AG10803 (cell line): Measurements from ENCODE around the gene EVI5.
"Not testable (repeated sequence)": the region's sequence is repeated elsewhere in the genome, so short reads cannot be mapped to it uniquely, and the experiment has no call there.

Experiments used
- DNase-seq: peaks from one replicate; pipeline ENCODE4 v3.0.0; 2010; ENCODE audit warnings: low read depth
- H3K4me3 ChIP-seq: 2 replicates; pipeline ENCODE4 v1.5.1; 2011; ENCODE audit warnings: mild to moderate bottlenecking, low read length, control low read depth
- TF ChIP-seq, protein P1 (sequence below): conservative IDR thresholded peaks from 2 replicates; pipeline ENCODE4 v1.5.1; 2011; ENCODE audit warnings: mild to moderate bottlenecking, low read length, control low read depth, inconsistent platforms

EVI5 gene

DNA sequence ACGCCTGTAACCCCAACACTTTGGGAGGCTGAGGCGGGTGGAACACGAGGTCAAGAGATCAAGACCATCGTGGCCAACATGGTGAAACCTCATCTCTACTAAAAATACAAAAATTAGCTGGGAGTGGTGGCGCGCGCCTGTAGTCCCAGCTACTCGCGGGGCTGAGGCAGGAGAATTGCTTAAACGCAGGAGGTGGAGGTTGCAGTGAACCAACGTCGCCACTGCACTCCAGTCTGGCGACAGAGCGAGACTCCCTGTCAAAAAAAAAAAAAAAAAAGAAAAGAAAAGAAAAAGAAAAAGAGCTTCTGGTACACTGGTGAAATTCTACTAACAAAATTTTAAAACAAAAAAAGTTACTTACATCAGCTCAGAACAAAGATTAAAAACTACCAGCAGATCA is 1.4 kb downstream of the EVI5 start:
- TF ChIP-seq, protein P1, sequence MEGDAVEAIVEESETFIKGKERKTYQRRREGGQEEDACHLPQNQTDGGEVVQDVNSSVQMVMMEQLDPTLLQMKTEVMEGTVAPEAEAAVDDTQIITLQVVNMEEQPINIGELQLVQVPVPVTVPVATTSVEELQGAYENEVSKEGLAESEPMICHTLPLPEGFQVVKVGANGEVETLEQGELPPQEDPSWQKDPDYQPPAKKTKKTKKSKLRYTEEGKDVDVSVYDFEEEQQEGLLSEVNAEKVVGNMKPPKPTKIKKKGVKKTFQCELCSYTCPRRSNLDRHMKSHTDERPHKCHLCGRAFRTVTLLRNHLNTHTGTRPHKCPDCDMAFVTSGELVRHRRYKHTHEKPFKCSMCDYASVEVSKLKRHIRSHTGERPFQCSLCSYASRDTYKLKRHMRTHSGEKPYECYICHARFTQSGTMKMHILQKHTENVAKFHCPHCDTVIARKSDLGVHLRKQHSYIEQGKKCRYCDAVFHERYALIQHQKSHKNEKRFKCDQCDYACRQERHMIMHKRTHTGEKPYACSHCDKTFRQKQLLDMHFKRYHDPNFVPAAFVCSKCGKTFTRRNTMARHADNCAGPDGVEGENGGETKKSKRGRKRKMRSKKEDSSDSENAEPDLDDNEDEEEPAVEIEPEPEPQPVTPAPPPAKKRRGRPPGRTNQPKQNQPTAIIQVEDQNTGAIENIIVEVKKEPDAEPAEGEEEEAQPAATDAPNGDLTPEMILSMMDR, result peak; percentile 27
- DNase-seq, result peak; percentile 31
- H3K4me3 ChIP-seq, result peak overlapping the region; percentile 87

DNA sequence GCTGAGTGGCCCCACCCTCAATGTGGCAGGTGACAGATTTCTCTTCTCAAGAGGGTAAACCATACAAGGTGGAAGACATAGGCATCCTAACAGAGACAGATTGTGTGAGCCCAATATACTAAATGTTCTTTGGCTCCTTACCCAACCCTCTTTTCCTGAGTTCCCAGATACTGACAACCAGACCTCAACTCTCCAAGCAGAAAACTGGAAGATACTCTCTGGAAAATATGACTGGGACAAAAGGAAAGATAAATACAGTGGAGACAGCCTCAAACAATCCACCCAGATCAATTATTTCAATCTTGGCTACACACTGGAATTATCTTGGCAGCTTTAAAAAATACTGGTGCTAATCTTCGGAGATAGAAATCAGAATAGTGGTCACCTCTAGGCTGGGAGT is 6.5 kb downstream of the EVI5 start:
- TF ChIP-seq, protein P1, result no peak
- no peak for DNase-seq
- H3K4me3 ChIP-seq, result no peak overlapping the region

DNA sequence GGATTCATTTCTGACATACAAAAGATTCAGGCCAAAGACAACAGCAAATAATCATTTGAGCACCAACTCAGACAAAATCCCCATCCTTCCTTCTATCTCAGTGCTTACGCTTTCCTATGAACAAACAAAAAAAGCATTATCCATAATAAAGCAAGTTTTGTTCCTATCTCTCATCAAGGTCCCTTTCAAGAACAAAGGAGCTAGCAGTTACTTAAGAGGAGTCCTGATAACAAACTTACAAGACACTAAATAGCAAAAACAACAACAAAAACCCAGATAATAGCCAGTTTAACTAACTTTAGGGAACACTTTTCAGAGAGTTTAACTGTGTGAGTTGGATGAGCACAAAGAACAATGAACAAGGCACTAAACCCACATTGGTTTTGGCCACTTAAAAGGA is 10.5 kb downstream of the EVI5 start:
- no peak for DNase-seq
- no peak overlapping the region for H3K4me3 ChIP-seq
- TF ChIP-seq, protein P1, result no peak

DNA sequence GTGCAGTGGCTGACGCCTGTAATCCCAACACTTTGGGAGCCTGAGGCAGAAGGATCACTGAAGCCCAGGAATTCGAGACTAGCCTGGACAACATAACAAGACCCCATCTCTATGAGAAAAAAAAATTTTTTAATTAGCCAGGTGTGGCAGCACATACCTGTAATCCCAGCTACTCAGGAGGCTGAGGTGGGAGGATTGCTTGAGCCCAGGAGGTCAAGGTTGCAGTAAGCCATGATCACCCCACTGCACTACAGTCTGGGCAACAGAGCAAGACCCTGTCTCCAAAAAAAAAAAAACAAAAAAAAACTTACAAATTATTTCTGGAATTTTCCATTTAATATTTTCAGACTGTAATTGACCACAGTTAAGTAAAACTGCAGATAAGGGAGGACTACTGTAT is 11.2 kb downstream of the EVI5 start:
- DNase-seq, result not testable (repeated sequence)

DNA sequence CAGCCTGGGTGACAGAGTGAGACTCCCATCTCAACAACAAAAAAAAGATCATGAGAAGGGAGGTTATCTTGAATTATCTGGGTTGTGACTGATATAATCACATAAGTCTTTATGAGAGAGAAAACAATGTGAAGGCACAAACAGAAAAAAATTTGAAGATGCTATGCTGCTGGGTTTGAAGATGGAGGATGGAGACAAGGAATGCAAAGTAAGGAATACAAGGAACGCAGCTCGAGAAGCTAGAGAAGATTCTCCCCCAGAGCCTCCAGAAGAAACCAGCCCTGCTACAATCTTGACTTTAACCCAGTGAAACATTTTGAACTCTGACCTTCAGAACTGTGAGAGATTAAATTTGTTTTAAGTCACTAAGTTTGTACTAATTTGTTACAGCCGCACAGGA is 15.1 kb downstream of the EVI5 start:
- no peak for DNase-seq
- H3K4me3 ChIP-seq, result no peak overlapping the region
- TF ChIP-seq, protein P1, result no peak

More for the DNA sequence above, 11.2 kb downstream of the EVI5 start:
- H3K4me3 ChIP-seq, result not testable (repeated sequence)

DNA sequence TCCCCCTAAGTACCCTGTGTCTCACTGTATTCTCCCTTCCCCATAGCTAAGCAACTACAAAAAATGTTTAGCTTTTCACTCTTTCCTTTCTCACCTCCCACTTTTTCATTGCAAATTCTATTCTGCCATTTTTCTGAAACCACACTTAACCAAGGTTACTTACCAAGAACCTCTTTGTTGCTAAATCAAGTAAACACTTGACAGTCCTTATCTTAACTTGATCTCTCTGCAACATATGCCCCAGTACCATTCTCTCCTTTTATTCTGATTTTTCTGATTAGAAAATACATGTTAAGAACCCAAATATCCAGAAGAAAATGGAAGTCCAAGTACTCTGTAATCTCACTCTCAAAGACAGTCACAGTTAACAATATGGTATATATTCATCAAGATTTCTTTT is 16.0 kb downstream of the EVI5 start:
- TF ChIP-seq, protein P1, result no peak
- H3K4me3 ChIP-seq, result no peak overlapping the region
- no peak for DNase-seq

- no peak for DNase-seq
- TF ChIP-seq, protein P1, result no peak
- no peak overlapping the region for H3K4me3 ChIP-seq
Measured at GRCh38 chr1:92768296-92768695, 16.6 kb downstream of the EVI5 start.

- H3K4me3 ChIP-seq, result no peak overlapping the region
- TF ChIP-seq, protein P1, result no peak
- no peak for DNase-seq
Measured at GRCh38 chr1:92764116-92764515, 20.8 kb downstream of the EVI5 start.
